K562 (cell line): ENCODE measurements around the gene ITGAV. TPM values are rescaled to one million over a fixed set of nuclear protein-coding genes. Genes with fewer than 3 reads are reported as not detected.

Experiments used
- ATAC-seq: fragments of 200-7000 bp; cut with Tn5 transposase; 3 replicates; pipeline ENCODE4 v1.9.1; 2020; ENCODE audit warnings: moderate library complexity
- BruUV-seq: library from RNA; stranded (reverse); fragments of 400-500 nt; replicated peaks from 2 replicates; lab custom pipeline; 2021; lab: Mats Ljungman, UMichigan
- CTCF ChIA-PET: fragments of 300-600 bp; formaldehyde crosslinking; extraction: SDS; loops from one replicate; lab custom pipeline; 2021; ENCODE audit warnings: low intra/inter-chr PET ratio; lab: Yijun Ruan, JAX
- POLR2A ChIA-PET: fragments of 300-600, 350-650 bp; sonication (Branson Sonifier 250); formaldehyde crosslinking; extraction: SDS; loops from one replicate; lab custom pipeline; 2021; ENCODE audit warnings: antibody characterized with exemption, inconsistent platforms; lab: Yijun Ruan, JAX
- DNase-seq, 4 experiments: peaks; one replicate each; pipeline versions ENCODE4 v3.0.0 to v3.0.0-alpha.2; 2011 to 2018; ENCODE audit warnings: low spot score in 3 of 4, mixed read lengths in 3 of 4; ENCODE audit errors: extremely low read depth in 1 of 4
- FAIRE-seq: peaks from 2 replicates; lab custom pipeline; 2011; peaks lifted over from hg19 to GRCh38; lab: Jason Lieb, UNC
- H2AFZ ChIP-seq: 2 replicates; pipeline ENCODE4 v1.6.0; 2011; ENCODE audit warnings: low read depth, low read length, control low read depth, inconsistent platforms
- H3K27ac ChIP-seq: fragments of 200-600 bp; 3 replicates; pipeline ENCODE4 v1.8.0; 2011; ENCODE audit warnings: low read depth, mild to moderate bottlenecking, control low read depth, inconsistent platforms, low read length, moderate library complexity, mixed read lengths; ENCODE audit errors: extremely low read depth
- H3K27me3 ChIP-seq, 2 experiments: fragments of 300-600 bp in 1 of 2; 2 replicates in 1 of 2; 3 replicates in 1 of 2; pipeline versions ENCODE4 v1.6.0 to v1.8.0; 2011; ENCODE audit warnings: inconsistent platforms in 2 of 2, low read length in 2 of 2, mild to moderate bottlenecking in 1 of 2, mixed read lengths in 1 of 2, moderate library complexity in 1 of 2; ENCODE audit not compliant: control insufficient read depth in 2 of 2, insufficient read depth in 2 of 2
- H3K36me3 ChIP-seq: fragments of 300-600 bp; 3 replicates; pipeline ENCODE4 v1.8.0; 2011; ENCODE audit warnings: mild to moderate bottlenecking, low read length, inconsistent platforms; ENCODE audit not compliant: control insufficient read depth, insufficient read depth
- H3K4me1 ChIP-seq, 2 experiments: fragments of 200-600 bp in 1 of 2; replicated peaks in 1 of 2; 2 replicates in 1 of 2; 3 replicates in 1 of 2; pipeline versions ENCODE4 v1.5.1 to v1.8.0; 2011; ENCODE audit warnings: inconsistent platforms in 2 of 2, low read length in 2 of 2, mild to moderate bottlenecking in 1 of 2, mixed read lengths in 1 of 2, moderate library complexity in 1 of 2; ENCODE audit not compliant: control insufficient read depth in 2 of 2, insufficient read depth in 2 of 2
- H3K4me2 ChIP-seq: 2 replicates; pipeline ENCODE4 v1.6.1; 2011; ENCODE audit warnings: low read length, control low read depth, inconsistent platforms, mixed read lengths; ENCODE audit not compliant: insufficient read depth
- H3K4me3 ChIP-seq: fragments of 200-600 bp; sonication (generic), shearing (Covaris generic); 2 replicates; pipeline ENCODE4 v1.5.1; 2016; ENCODE audit warnings: control low read depth, inconsistent platforms
- H3K79me2 ChIP-seq: fragments of 200-600 bp; 3 replicates; pipeline ENCODE4 v1.8.0; 2011; ENCODE audit warnings: low read length, inconsistent platforms; ENCODE audit not compliant: control insufficient read depth, insufficient read depth
- H3K9ac ChIP-seq, 2 experiments: 2 replicates each; pipeline versions ENCODE4 v1.6.0 to v1.6.1; 2011; ENCODE audit warnings: low read depth in 2 of 2, low read length in 2 of 2, control low read depth in 1 of 2, inconsistent platforms in 1 of 2, mild to moderate bottlenecking in 1 of 2, mixed read lengths in 1 of 2; ENCODE audit not compliant: insufficient read depth in 1 of 2
- H3K9me1 ChIP-seq: one replicate; pipeline ENCODE4 v1.6.0; 2011; ENCODE audit warnings: inconsistent platforms, mild to moderate bottlenecking, low read length, moderate library complexity; ENCODE audit not compliant: control insufficient read depth, insufficient read depth
- H3K9me3 ChIP-seq: replicated peaks from 2 replicates; pipeline ENCODE4 v1.5.1; 2011; ENCODE audit warnings: low read depth, low read length, inconsistent platforms; ENCODE audit not compliant: control insufficient read depth, insufficient read depth
- H4K20me1 ChIP-seq: replicated peaks from 2 replicates; pipeline ENCODE4 v1.6.1; 2011; ENCODE audit warnings: low read length, inconsistent platforms, mixed read lengths; ENCODE audit not compliant: control insufficient read depth, insufficient read depth
- ARHGAP35 ChIP-seq: fragments of 450-650 bp; IDR thresholded peaks from 2 replicates; pipeline ENCODE4 v1.6.1; 2018; ENCODE audit not compliant: partially characterized antibody
- ETS2 ChIP-seq: IDR thresholded peaks from 2 replicates; pipeline ENCODE4 v1.6.1; 2016; ENCODE audit warnings: borderline replicate concordance, missing genetic modification characterization, mild to moderate bottlenecking, moderate library complexity, missing compliant biosample characterization; ENCODE audit not compliant: poor library complexity, severe bottlenecking
- GABPB2 ChIP-seq: fragments of 250-450 bp; sonication (Bioruptor Pico); conservative IDR thresholded peaks from 2 replicates; pipeline ENCODE4 v1.5.1; 2021; ENCODE audit warnings: mild to moderate bottlenecking
- MAFF ChIP-seq: IDR thresholded peaks from 2 replicates; pipeline ENCODE4 v1.6.1; 2012; ENCODE audit warnings: low read length, improper control_type of control experiment
- PHF8 ChIP-seq: fragments of 200-600 bp; sonication (generic); IDR thresholded peaks from 2 replicates; pipeline ENCODE4 v1.6.1; 2012; ENCODE audit warnings: mixed run types, mild to moderate bottlenecking, inconsistent platforms, low read length, moderate library complexity, borderline replicate concordance
- RBM14 ChIP-seq: fragments of 200-400 bp; formaldehyde crosslinking; IDR thresholded peaks from 2 replicates; pipeline ENCODE4 v1.6.1; 2018; ENCODE audit warnings: low read depth, mild to moderate bottlenecking, low read length, moderate library complexity, borderline replicate concordance; ENCODE audit not compliant: insufficient read depth
- SUPT5H ChIP-seq: fragments of 450-650 bp; IDR thresholded peaks from 2 replicates; pipeline ENCODE4 v1.6.1; 2016
- U2AF1 ChIP-seq: fragments of 200-400 bp; formaldehyde crosslinking; optimal IDR thresholded peaks from 2 replicates; pipeline ENCODE3; 2017; ENCODE audit warnings: mild to moderate bottlenecking, low read depth, low read length, moderate library complexity
- ZNF407 ChIP-seq: fragments of 450-650 bp; IDR thresholded peaks from 2 replicates; pipeline ENCODE4 v1.6.1; 2016; ENCODE audit warnings: low read depth
- WGBS: fragments of 100-300 bp; shearing (Covaris generic); methylation state at CpG from one replicate; pipeline ENCODE4 v1.1.6; 2016; ENCODE audit warnings: low coverage, mixed read lengths; ENCODE audit not compliant: insufficient coverage; ENCODE audit errors: missing lambda C conversion rate; 5-methylcytosine and 5-hydroxymethylcytosine counted together
- in situ Hi-C: fragments of 300-500 bp; cut with MboI; formaldehyde crosslinking; loops from 4 replicates; pipeline ENCODE4 v1.15.0; 2018; ENCODE audit warnings: inconsistent platforms, mixed read lengths
- intact Hi-C: fragments of 100-400 bp; cut with micrococcal nuclease; formaldehyde crosslinking; loops from 2 replicates; pipeline ENCODE4 v1.14.2; 2022
- polyA plus RNA-seq, 8 experiments: library from polyadenylated mRNA; depleted of rRNA in 4 of 8; stranded (reverse) in 5 of 8; unstranded in 3 of 8; fragments of >200 nt; fragmentation: Nextera tagmentation in 2 of 8; fragmentation: Illumina TruSeq in 1 of 8; extraction: Ambion mirVana in 2 of 8; extraction: Trizol in 1 of 8; gene quantifications; 2 replicates each; pipeline versions ENCODE4 v1.2.1 to v1.2.3, GENCODE V29; 2011 to 2014; ENCODE audit warnings: inconsistent platforms in 1 of 8, missing spikeins in 1 of 8
- total RNA-seq, 7 experiments: library from RNA; depleted of rRNA in 6 of 7; stranded (reverse); fragments of >200 nt in 6 of 7; fragmentation: Illumina TruSeq in 2 of 7; extraction: Trizol in 2 of 7; gene quantifications; 2 replicates each; pipeline versions ENCODE4 v1.2.1 to v1.2.3, GENCODE V29; 2011 to 2021; ENCODE audit warnings: low replicate concordance in 1 of 7

Gene ITGAV
- total and polyA plus RNA-seq, 9 of the 15 experiments (the other 6 are each of a cell fraction or from before 2014, with no cell fraction given) = 3.7 to 17.7 (median 10.7) TPM

DNA sequence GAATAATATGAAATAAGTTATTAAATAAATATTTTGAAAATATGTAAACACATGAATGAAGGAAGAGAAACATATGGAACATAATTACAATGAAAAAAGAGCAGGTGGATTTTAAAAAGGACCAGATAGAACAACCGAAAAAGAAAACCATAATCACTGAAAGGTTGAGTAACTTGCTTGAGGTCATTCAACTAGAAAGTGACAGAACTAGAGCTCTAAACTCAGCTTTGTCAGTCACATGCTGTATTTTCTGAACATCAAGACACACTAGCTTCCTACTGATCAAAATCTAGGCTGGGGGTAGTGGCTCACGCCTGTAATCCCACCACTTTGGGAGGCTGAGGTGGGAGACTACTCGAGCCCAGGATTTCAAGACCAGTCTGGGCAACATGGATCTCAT, 30.0 kb upstream of the ITGAV start:
- TF ChIP-seq ARHGAP35 (no peak), RBM14 (no peak)
- Histone ChIP-seq H3K9me1 (no peaks in the 10 kb centered on the region), H4K20me1 (no peaks in the 10 kb centered on the region), H3K27me3 (no peaks in the 10 kb centered on the region), H3K4me2 (no peak overlapping the region), H3K9me3 (no peaks in the 10 kb centered on the region), H3K79me2 (no peaks in the 10 kb centered on the region), H3K9ac (no peak overlapping the region), H3K36me3 (no peaks in the 10 kb centered on the region), H2AFZ (no peak overlapping the region), H3K27ac (no peak overlapping the region), H3K4me3 (no peak overlapping the region), H3K4me1 (no peaks in the 10 kb centered on the region; a peak in 1 of 5 replicates)
- FAIRE-seq = no peak
- ChIA-PET CTCF (no interaction called here), POLR2A (interaction anchor here (0.8 to 1.8 kb wide), 2 partner anchors 9 to 16 kb away, joined by 3 to 10 read pairs; no protein-coding TSS in a partner anchor)
- in situ Hi-C loops = no loop called here
- intact Hi-C loops = no loop called here
- no peak for ATAC-seq
- WGBS = 10% methylated on average over 3 of the region's 3 CpGs
- no TSS peak for BruUV-seq
- DNase-seq = no peak

GRCh38 chr2:186560254-186560653, 29.6 kb upstream of the ITGAV start:
- intact Hi-C loops = no loop called here
- no TSS peak for BruUV-seq
- H3K4me2 ChIP-seq = no peak overlapping the region
- H3K4me3 ChIP-seq = no peak overlapping the region
- in situ Hi-C loops = no loop called here
- no peak for DNase-seq
- H3K27me3 ChIP-seq = no peaks in the 10 kb centered on the region
- no peak for FAIRE-seq
- no peak overlapping the region for H2AFZ ChIP-seq
- no peaks in the 10 kb centered on the region for H3K36me3 ChIP-seq
- no peaks in the 10 kb centered on the region for H3K4me1 ChIP-seq
- H3K9me1 ChIP-seq = no peaks in the 10 kb centered on the region
- CTCF ChIA-PET = no interaction called here
- no peak for ATAC-seq
- H3K79me2 ChIP-seq = no peaks in the 10 kb centered on the region
- H3K9ac ChIP-seq = no peak overlapping the region
- POLR2A ChIA-PET = interaction anchor here (0.8 kb wide), 1 partner anchor 10 kb away, joined by 3 read pairs; no protein-coding TSS in a partner anchor
- H3K27ac ChIP-seq = no peak overlapping the region
- no peaks in the 10 kb centered on the region for H4K20me1 ChIP-seq
- no peaks in the 10 kb centered on the region for H3K9me3 ChIP-seq
- WGBS = 0% methylated on average over 3 of the region's 3 CpGs
- TF ChIP-seq ETS2 (tag) (no peak), MAFF (no peak), GABPB2 (CRISPR knock-in tag) (no peak), U2AF1 (no peak), SUPT5H (no peak), ZNF407 (no peak), PHF8 (no peak)
